Endothelial cell of umbilical vein (primary cell): ENCODE measurements around the gene ATN1. TPM values are rescaled to one million over a fixed set of nuclear protein-coding genes. Genes with fewer than 3 reads are reported as not detected.

Experiments
- BruUV-seq: library from RNA; stranded (reverse); fragments of 400-500 nt; replicated peaks from 2 replicates; lab custom pipeline; 2021; lab: Mats Ljungman, UMichigan
- CTCF ChIA-PET: fragments of 300-600, 350-600 bp; sonication (Branson Sonifier 250); formaldehyde crosslinking; loops from one replicate; lab custom pipeline; 2021; ENCODE audit warnings: antibody characterized with exemption, inconsistent platforms; lab: Charles Lee
- POLR2A ChIA-PET: fragments of 300-600, 350-600 bp; sonication (Branson Sonifier 250); formaldehyde crosslinking; loops from one replicate; lab custom pipeline; 2021; ENCODE audit warnings: antibody characterized with exemption, inconsistent platforms; lab: Charles Lee
- DNase-seq: peaks from one replicate; pipeline ENCODE4 v3.0.0-alpha.2; 2011; ENCODE audit warnings: low read depth, low spot score
- FAIRE-seq: peaks from 2 replicates; lab custom pipeline; 2011; peaks lifted over from hg19 to GRCh38; lab: Jason Lieb, UNC
- H2AFZ ChIP-seq: 2 replicates; pipeline ENCODE4 v1.6.0; 2012; ENCODE audit warnings: low read depth, low read length, control low read depth, inconsistent platforms
- H3K27ac ChIP-seq: 2 replicates; pipeline ENCODE4 v1.5.1; 2011; ENCODE audit warnings: low read depth, mild to moderate bottlenecking, control low read depth, low read length, moderate library complexity; ENCODE audit not compliant: insufficient read depth
- H3K27me3 ChIP-seq, 2 experiments: 2 replicates each; pipeline versions ENCODE4 v1.6.0 to v1.6.1; 2011; ENCODE audit warnings: low read length in 2 of 2, mixed read lengths in 1 of 2; ENCODE audit not compliant: control insufficient read depth in 2 of 2, insufficient read depth in 2 of 2
- H3K36me3 ChIP-seq, 2 experiments: 2 replicates in 1 of 2; 3 replicates in 1 of 2; pipeline ENCODE4 v1.5.1; 2011; ENCODE audit warnings: low read length in 2 of 2, mild to moderate bottlenecking in 1 of 2, moderate library complexity in 1 of 2; ENCODE audit not compliant: control insufficient read depth in 2 of 2, insufficient read depth in 2 of 2; ENCODE audit errors: extremely low read depth in 1 of 2
- H3K4me1 ChIP-seq: 3 replicates; pipeline ENCODE4 v1.5.1; 2011; ENCODE audit warnings: mild to moderate bottlenecking, low read length; ENCODE audit not compliant: control insufficient read depth, insufficient read depth; ENCODE audit errors: extremely low read depth
- H3K4me2 ChIP-seq: 2 replicates; pipeline ENCODE4 v1.6.1; 2011; ENCODE audit warnings: low read length, control low read depth, mixed read lengths; ENCODE audit not compliant: insufficient read depth
- H3K4me3 ChIP-seq, 3 experiments: fragments of 200-600 bp in 1 of 3; sonication (generic), shearing (Covaris generic) in 1 of 3; replicated peaks in 1 of 3; 2 replicates each; pipeline ENCODE4 v1.5.1; 2011 to 2016; ENCODE audit warnings: control low read depth in 3 of 3, low read length in 3 of 3, mild to moderate bottlenecking in 2 of 3, inconsistent platforms in 1 of 3, low read depth in 1 of 3, moderate library complexity in 1 of 3; ENCODE audit not compliant: insufficient read depth in 1 of 3
- H3K79me2 ChIP-seq: 2 replicates; pipeline ENCODE4 v1.6.0; 2012; ENCODE audit warnings: low read length, inconsistent platforms; ENCODE audit not compliant: control insufficient read depth, insufficient read depth
- H3K9ac ChIP-seq: replicated peaks from 2 replicates; pipeline ENCODE3; 2011; ENCODE audit warnings: low read length, control low read depth; ENCODE audit not compliant: insufficient read depth; ENCODE audit errors: extremely low read depth
- H3K9me1 ChIP-seq: replicated peaks from 3 replicates; pipeline ENCODE4 v1.6.0; 2011; ENCODE audit warnings: mild to moderate bottlenecking, low read length; ENCODE audit not compliant: control insufficient read depth, insufficient read depth; ENCODE audit errors: extremely low read depth
- H3K9me3 ChIP-seq: replicated peaks from 2 replicates; pipeline ENCODE4 v1.5.1; 2012; ENCODE audit warnings: low read length, inconsistent platforms; ENCODE audit not compliant: control insufficient read depth, insufficient read depth
- H4K20me1 ChIP-seq: replicated peaks from 2 replicates; pipeline ENCODE3; 2011; ENCODE audit warnings: mild to moderate bottlenecking, low read length; ENCODE audit not compliant: control insufficient read depth, insufficient read depth; ENCODE audit errors: extremely low read depth
- CTCF ChIP-seq, 2 donors: IDR thresholded peaks; 1 replicate in 1 of 2; 2 replicates in 1 of 2; pipeline ENCODE4 v1.5.1; 2011; ENCODE audit warnings: low read length in 2 of 2, mild to moderate bottlenecking in 2 of 2, moderate library complexity in 2 of 2, control low read depth in 1 of 2, inconsistent platforms in 1 of 2, low read depth in 1 of 2; ENCODE audit not compliant: insufficient read depth in 1 of 2; ENCODE audit errors: extremely low read depth in 1 of 2
- EZH2 ChIP-seq: IDR thresholded peaks from 2 replicates; pipeline ENCODE4 v1.6.1; 2012; ENCODE audit warnings: borderline replicate concordance, low read depth, mild to moderate bottlenecking, moderate library complexity, low read length, inconsistent platforms; ENCODE audit not compliant: severe bottlenecking
- FOS ChIP-seq: IDR thresholded peaks from 2 replicates; pipeline ENCODE4 v1.6.1; 2011; ENCODE audit warnings: mild to moderate bottlenecking, low read length, moderate library complexity, borderline replicate concordance; ENCODE audit not compliant: insufficient read depth
- GATA2 ChIP-seq: IDR thresholded peaks from 2 replicates; pipeline ENCODE4 v1.7.0; 2011; ENCODE audit warnings: low read depth, mild to moderate bottlenecking, moderate library complexity, mixed read lengths, low read length; ENCODE audit not compliant: insufficient read length, insufficient read depth
- JUN ChIP-seq: IDR thresholded peaks from 2 replicates; pipeline ENCODE4 v1.6.1; 2011; ENCODE audit warnings: borderline replicate concordance, low read depth; ENCODE audit not compliant: insufficient read length, insufficient read depth
- MAX ChIP-seq: IDR thresholded peaks from 2 replicates; pipeline ENCODE4 v1.6.1; 2011; ENCODE audit not compliant: insufficient read depth, insufficient read length
- MYC ChIP-seq: IDR thresholded peaks from one replicate; pipeline ENCODE4 v1.6.1; 2011; ENCODE audit warnings: mild to moderate bottlenecking, low read depth, low read length
- POLR2A ChIP-seq: IDR thresholded peaks from 2 replicates; pipeline ENCODE4 v1.6.1; 2012; ENCODE audit warnings: low read depth, mild to moderate bottlenecking, control low read depth, low read length
- POLR2AphosphoS5 ChIP-seq: IDR thresholded peaks from 2 replicates; pipeline ENCODE4 v1.6.1; 2012; ENCODE audit warnings: low read depth, mild to moderate bottlenecking, control low read depth, low read length, moderate library complexity; ENCODE audit not compliant: insufficient read depth
- dilution Hi-C: fragments of 300-500 bp; cut with MboI; formaldehyde crosslinking; loops from one replicate; pipeline ENCODE4 v1.15.0; 2019; ENCODE audit warnings: low sequenced_read_pairs; ENCODE audit not compliant: extremely low pct_ligation_motif_present
- intact Hi-C: fragments of 100-400 bp; cut with micrococcal nuclease; formaldehyde crosslinking; loops from one replicate; pipeline ENCODE4 v1.10.0; 2022
- polyA plus RNA-seq, 4 experiments: library from polyadenylated mRNA; depleted of rRNA in 3 of 4; stranded (reverse) in 3 of 4; unstranded in 1 of 4; fragments of >200 nt; gene quantifications; 2 replicates each; pipeline versions ENCODE4 v1.2.1 to v1.2.3, GENCODE V29; 2011 to 2012; ENCODE audit warnings: missing spikeins in 1 of 4
- total RNA-seq: library from RNA; stranded (reverse); gene quantifications from 2 replicates; pipeline ENCODE4 v1.2.3, GENCODE V29; 2021

The ATN1 gene
- total and polyA plus RNA-seq, 2 donors (not counting 3 experiments of a cell fraction or from before 2014, with no cell fraction given): 46.4 to 117 TPM

GRCh38 chr12:6946920-6947374, 19.2 kb downstream of the ATN1 start:
- H3K4me1 ChIP-seq: peaks cover 15% of the 10 kb centered on the region
- no peak overlapping the region for H3K9ac ChIP-seq
- dilution Hi-C loops (no loop called here), intact Hi-C loops (no loop called here)
- no peak overlapping the region for H3K4me2 ChIP-seq
- FAIRE-seq (no peak), DNase-seq (no peak)
- H3K27ac ChIP-seq: no peak overlapping the region
- H3K36me3 ChIP-seq: no peaks in the 10 kb centered on the region
- H3K4me3 ChIP-seq: no peak overlapping the region
- H3K9me1 ChIP-seq: no peaks in the 10 kb centered on the region
- ChIA-PET POLR2A (interaction anchor here (0.6 kb wide), 1 partner anchor 80 kb away, joined by 6 read pairs; no protein-coding TSS in a partner anchor), CTCF (interaction anchor here (1.0 to 6.0 kb wide), 4 partner anchors 18 to 164 kb away, joined by 6 to 124 read pairs (median 43); partner anchors contain the start of gene C1RL)
- no peak overlapping the region for H2AFZ ChIP-seq
- TF ChIP-seq CTCF (IDR thresholded peaks at IDR 0.05; ENCODE audit: extremely low read depth in 1 of 2, insufficient read depth in 1 of 2, low read depth in 1 of 2, low read length in 2 of 2): no peak
- TF ChIP-seq JUN: no peak
- TF ChIP-seq EZH2: no peak
- no peak for TF ChIP-seq FOS
- no peak for TF ChIP-seq POLR2A
- no peak for TF ChIP-seq GATA2
- TF ChIP-seq POLR2AphosphoS5: no peak
- TF ChIP-seq MAX: no peak
- no peak for TF ChIP-seq MYC
- H3K9me3 ChIP-seq: no peaks in the 10 kb centered on the region
- H3K27me3 ChIP-seq: no peaks in the 10 kb centered on the region
- no peaks in the 10 kb centered on the region for H4K20me1 ChIP-seq
- no peaks in the 10 kb centered on the region for H3K79me2 ChIP-seq
- no TSS peak for BruUV-seq
